Adrenal gland (tissue), 5 donors: ENCODE data around the gene MEF2C.

Source experiments
- CTCF ChIP-seq, 6 experiments: fragments of 450-650 bp in 4 of 6; fragments of 200-600 bp in 2 of 6; sonication (generic) in 1 of 6; IDR thresholded peaks; 1 replicate in 5 of 6; 2 replicates in 1 of 6; pipeline versions ENCODE4 v1.5.1 to v1.8.0; 2016 to 2021; ENCODE audit warnings: antibody characterized with exemption in 6 of 6, mild to moderate bottlenecking in 2 of 6, moderate library complexity in 1 of 6
- POLR2A ChIP-seq, 2 donors: fragments of 450-650 bp; IDR thresholded peaks; one replicate each; pipeline ENCODE4 v1.6.1; 2017; ENCODE audit warnings: antibody characterized with exemption in 2 of 2, mild to moderate bottlenecking in 2 of 2, moderate library complexity in 1 of 2
- donor health status: DM: no; HTN: no; CAD: no.

- TF ChIP-seq CTCF (IDR thresholded peaks at IDR 0.05) (peak; percentile 35 to 77 (median 54)), POLR2A (IDR thresholded peaks at IDR 0.05) (no peak)
These were observed 155.2 kb downstream of the MEF2C start for GRCh38 chr5:88727705-88728313.
